ENCODE measurements around the gene CUX1.
"Not testable (repeated sequence)": the region's sequence is repeated elsewhere in the genome, so short reads cannot be mapped to it uniquely, and the experiment has no call there.

DNA sequence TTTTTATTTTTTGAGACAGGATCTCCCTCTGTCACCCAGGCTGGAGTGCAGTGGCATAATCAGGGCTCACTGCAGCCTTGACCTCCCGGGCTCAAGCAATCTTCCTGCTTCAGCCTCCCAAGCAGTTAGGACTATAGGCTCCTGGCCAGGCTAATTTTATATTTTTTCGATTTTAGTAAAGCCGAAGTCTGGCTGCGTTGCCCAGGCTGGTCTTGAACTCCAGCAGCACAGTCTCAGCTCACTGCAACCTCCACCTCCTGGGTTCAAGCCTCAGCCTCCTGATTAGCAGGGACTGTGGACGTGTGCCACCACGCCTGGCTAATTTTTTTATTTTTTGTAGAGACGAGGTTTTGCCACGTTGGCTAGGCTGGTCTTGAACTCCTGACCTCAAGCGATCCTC is 225.4 kb downstream of the CUX1 start:
- TF ChIP-seq, protein P1, sequence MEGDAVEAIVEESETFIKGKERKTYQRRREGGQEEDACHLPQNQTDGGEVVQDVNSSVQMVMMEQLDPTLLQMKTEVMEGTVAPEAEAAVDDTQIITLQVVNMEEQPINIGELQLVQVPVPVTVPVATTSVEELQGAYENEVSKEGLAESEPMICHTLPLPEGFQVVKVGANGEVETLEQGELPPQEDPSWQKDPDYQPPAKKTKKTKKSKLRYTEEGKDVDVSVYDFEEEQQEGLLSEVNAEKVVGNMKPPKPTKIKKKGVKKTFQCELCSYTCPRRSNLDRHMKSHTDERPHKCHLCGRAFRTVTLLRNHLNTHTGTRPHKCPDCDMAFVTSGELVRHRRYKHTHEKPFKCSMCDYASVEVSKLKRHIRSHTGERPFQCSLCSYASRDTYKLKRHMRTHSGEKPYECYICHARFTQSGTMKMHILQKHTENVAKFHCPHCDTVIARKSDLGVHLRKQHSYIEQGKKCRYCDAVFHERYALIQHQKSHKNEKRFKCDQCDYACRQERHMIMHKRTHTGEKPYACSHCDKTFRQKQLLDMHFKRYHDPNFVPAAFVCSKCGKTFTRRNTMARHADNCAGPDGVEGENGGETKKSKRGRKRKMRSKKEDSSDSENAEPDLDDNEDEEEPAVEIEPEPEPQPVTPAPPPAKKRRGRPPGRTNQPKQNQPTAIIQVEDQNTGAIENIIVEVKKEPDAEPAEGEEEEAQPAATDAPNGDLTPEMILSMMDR (IDR thresholded peaks at IDR 0.05) = not testable (repeated sequence)
- TF ChIP-seq EP300 (IDR thresholded peaks at IDR 0.05) = not testable (repeated sequence)

Data from suprapubic skin (tissue), 3 donors.